ENCODE results near the gene LMO7. TPM values are rescaled to one million over a fixed set of nuclear protein-coding genes. Genes with fewer than 3 reads are reported as not detected.

LMO7 gene
- total and polyA plus RNA-seq, 8 donors, result 14.7 to 50.4 (median 29.1) TPM

- Histone ChIP-seq H3K27me3 (no peaks in the 10 kb centered on the region), H3K4me3 (no peak overlapping the region), H3K4me1 (no peaks in the 10 kb centered on the region), H3K9me3 (no peaks in the 10 kb centered on the region), H3K36me3 (peaks cover 0 to 17% (median 0%) of the 10 kb centered on the region in 3 donors), H3K27ac (no peak overlapping the region)
- WGBS, 2 donors, result 80 to 81% methylated on average over 5 of the region's 5 CpGs
- ATAC-seq (peak in 1 of 4 donors; percentile 26), DNase-seq (no peak), FAIRE-seq (no peak)
- intact Hi-C loops (cut with DNase I), result no loop called here
- no peak for TF ChIP-seq CTCF (IDR thresholded peaks at IDR 0.05)
Measured at GRCh38 chr13:75826391-75826790, 190.3 kb downstream of the LMO7 start.

GRCh38 chr13:75829830-75830229, 193.7 kb downstream of the LMO7 start:
- no peak for FAIRE-seq
- TF ChIP-seq CTCF (IDR thresholded peaks at IDR 0.05), result no peak

GRCh38 chr13:75830842-75831241, 194.7 kb downstream of the LMO7 start:
- H3K4me3 ChIP-seq, result no peak overlapping the region
- no peak for DNase-seq
- no peak for FAIRE-seq
- no peak for ATAC-seq
- H3K27me3 ChIP-seq, result no peaks in the 10 kb centered on the region
- H3K9me3 ChIP-seq, result no peaks in the 10 kb centered on the region
- intact Hi-C loops (cut with DNase I), result no loop called here
- no peaks in the 10 kb centered on the region for H3K36me3 ChIP-seq
- no peak overlapping the region for H3K27ac ChIP-seq
- TF ChIP-seq CTCF (IDR thresholded peaks at IDR 0.05), result no peak
- H3K4me1 ChIP-seq, result peaks cover 0 to 5% (median 2%) of the 10 kb centered on the region in 3 donors
- WGBS, 2 donors, result 92 to 97% methylated on average over 1 of the region's 1 CpG

More at GRCh38 chr13:75829830-75830229, 193.7 kb downstream of the LMO7 start:
- Histone ChIP-seq H3K4me3 (no peak overlapping the region), H3K27me3 (no peaks in the 10 kb centered on the region), H3K4me1 (no peaks in the 10 kb centered on the region), H3K36me3 (peaks cover 0 to 1% (median 0%) of the 10 kb centered on the region in 3 donors), H3K27ac (no peak overlapping the region), H3K9me3 (no peaks in the 10 kb centered on the region)
- WGBS, 2 donors, result 86 to 96% methylated on average over 1 of the region's 1 CpG
- DNase-seq (no peak), ATAC-seq (no peak)
- intact Hi-C loops (cut with DNase I), result no loop called here

GRCh38 chr13:75831389-75831788, 195.3 kb downstream of the LMO7 start:
- no peak for TF ChIP-seq CTCF (IDR thresholded peaks at IDR 0.05)
- Histone ChIP-seq H3K4me3 (no peak overlapping the region), H3K36me3 (no peaks in the 10 kb centered on the region), H3K9me3 (no peaks in the 10 kb centered on the region), H3K27me3 (no peaks in the 10 kb centered on the region), H3K27ac (no peak overlapping the region), H3K4me1 (peaks cover 0 to 8% (median 3%) of the 10 kb centered on the region in 3 donors)
- no peak for DNase-seq
- no peak for FAIRE-seq
- intact Hi-C loops (cut with DNase I), result no loop called here
- ATAC-seq, result no peak

GRCh38 chr13:75832812-75833211, 196.7 kb downstream of the LMO7 start:
- WGBS, 2 donors, result 87 to 94% methylated on average over 5 of the region's 5 CpGs
- TF ChIP-seq CTCF (IDR thresholded peaks at IDR 0.05), result no peak

More at GRCh38 chr13:75832812-75833211, 196.7 kb downstream of the LMO7 start:
- ATAC-seq (no peak), DNase-seq (no peak), FAIRE-seq (no peak)
- Histone ChIP-seq H3K9me3 (no peaks in the 10 kb centered on the region), H3K27me3 (no peaks in the 10 kb centered on the region), H3K27ac (no peak overlapping the region), H3K4me1 (peaks cover 3 to 19% (median 4%) of the 10 kb centered on the region in 3 donors), H3K36me3 (no peaks in the 10 kb centered on the region), H3K4me3 (no peak overlapping the region)
- intact Hi-C loops (cut with DNase I), result no loop called here

All from pancreas (tissue), 10 donors.